NCI-H187 (cell line): ENCODE results near the gene ASB11.

Experiments
- DNase-seq, 2 experiments: peaks; one replicate each; lab custom pipeline; 2025; lab: John Stamatoyannopoulos, UW

The ASB11 gene, protein sequence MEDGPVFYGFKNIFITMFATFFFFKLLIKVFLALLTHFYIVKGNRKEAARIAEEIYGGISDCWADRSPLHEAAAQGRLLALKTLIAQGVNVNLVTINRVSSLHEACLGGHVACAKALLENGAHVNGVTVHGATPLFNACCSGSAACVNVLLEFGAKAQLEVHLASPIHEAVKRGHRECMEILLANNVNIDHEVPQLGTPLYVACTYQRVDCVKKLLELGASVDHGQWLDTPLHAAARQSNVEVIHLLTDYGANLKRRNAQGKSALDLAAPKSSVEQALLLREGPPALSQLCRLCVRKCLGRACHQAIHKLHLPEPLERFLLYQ

GRCh38 chrX:15315509-15315908 is at the start of gene ASB11:
Gene ASB11 (minus strand): TSS chrX:15315640. CDS start chrX:15315605, 35 bp downstream.
- DNase-seq: no peak

GRCh38 chrX:15359701-15360100 is 44.3 kb upstream of the ASB11 start:
- DNase-seq: no peak

DNA sequence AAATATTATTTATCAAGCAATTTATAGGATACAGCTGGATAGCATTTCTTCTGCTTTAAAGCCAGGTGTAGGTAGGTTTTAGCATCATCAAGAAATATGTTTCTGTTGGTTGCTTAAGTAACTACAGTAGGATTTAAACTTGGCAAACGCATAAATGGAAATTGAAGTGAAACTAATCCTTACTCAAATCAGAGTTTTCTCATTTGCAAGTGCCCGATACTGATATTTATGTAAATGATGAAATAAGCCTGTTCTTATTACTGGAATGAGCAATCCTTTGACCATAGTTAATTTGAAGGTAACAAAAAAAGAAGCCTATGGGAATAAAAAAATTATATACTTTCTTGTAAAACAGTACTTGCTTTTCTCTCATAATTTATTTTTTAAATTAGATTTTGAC is 43.1 kb upstream of the ASB11 start:
- no peak for DNase-seq

GRCh38 chrX:15356444-15356843 is 41.0 kb upstream of the ASB11 start:
- no peak for DNase-seq

- no peak for DNase-seq
These were observed 35.0 kb upstream of the ASB11 start for GRCh38 chrX:15350329-15350996.

DNA sequence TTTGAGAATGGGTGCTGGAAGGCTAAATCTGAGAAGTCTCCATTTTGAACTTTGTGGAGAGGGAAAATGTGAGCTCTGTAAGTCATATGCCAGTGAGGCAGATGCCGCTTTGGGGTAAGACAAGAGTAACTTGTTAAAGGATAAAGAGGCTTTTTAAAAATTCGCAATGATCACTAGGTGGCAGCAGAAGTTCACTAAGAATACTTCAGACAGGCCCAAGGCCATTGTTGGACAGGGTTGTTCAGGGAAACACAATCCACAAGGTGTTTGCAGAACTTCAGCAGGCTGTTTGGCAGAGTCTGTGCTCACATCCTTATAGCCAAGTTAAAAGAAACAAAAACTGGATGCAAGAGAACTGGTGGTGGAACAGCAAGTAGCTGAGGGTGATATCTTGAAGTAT is 33.6 kb upstream of the ASB11 start:
- peak; percentile 1 to 4 for DNase-seq

GRCh38 chrX:15345976-15346375 is 30.5 kb upstream of the ASB11 start:
- DNase-seq: no peak

- no peak for DNase-seq
These were observed 28.7 kb upstream of the ASB11 start for GRCh38 chrX:15344106-15344505.

- no peak for DNase-seq
These were observed 27.6 kb upstream of the ASB11 start for GRCh38 chrX:15343075-15343476.

- DNase-seq: no peak
These were observed 25.4 kb upstream of the ASB11 start for GRCh38 chrX:15340867-15341266.

GRCh38 chrX:15336023-15336413 is 20.6 kb upstream of the ASB11 start:
- DNase-seq: no peak

DNA sequence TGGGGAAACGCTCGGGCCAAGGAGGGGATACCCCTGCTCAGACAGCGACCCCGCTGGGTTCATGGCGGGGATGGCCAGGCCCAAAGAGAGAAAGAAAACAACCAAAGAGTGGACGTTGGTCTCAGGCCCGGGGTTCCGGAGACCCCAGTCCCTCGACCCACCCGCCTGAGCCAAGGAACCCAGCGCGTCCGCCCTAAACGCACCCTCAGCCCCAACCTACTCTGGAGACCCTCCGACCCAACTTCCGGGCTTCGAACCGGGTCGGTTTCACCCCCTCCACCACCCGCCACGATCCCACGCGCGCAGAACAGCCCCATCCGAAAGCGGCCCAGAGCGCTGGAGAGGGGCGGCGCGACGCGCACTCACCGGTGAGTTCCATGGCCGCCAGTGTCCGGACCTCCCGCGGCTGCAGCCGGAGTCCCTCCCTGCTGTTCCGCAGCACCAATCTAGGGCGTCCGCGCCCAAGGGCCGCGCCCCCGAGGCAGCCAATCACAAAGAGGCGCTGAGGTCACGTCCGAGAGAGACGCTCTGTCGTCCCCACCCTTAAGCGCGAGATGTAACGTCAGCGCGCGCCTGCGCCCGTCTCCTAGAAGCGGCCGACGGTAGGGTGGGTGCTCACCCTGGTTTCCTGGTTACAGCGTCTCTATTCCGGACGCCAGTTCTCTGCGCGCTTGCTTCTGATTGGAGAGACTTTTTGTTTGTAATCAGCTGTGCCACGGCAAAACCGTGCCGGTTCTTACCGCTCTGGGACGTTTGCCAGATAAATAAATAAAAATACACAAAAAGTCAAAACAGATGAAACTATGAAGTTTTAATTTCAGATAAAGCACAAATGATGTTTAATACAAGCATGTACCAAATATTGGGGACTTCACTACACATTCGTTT is 19.9 kb upstream of the ASB11 start, which contains the start of gene PIGA:
PIGA (minus strand) TSS at position 389 of the 888 bp plus-strand sequence. CDS start 3,593 bp downstream, outside the sequence.
- DNase-seq: peak; percentile 68 to 95

DNA sequence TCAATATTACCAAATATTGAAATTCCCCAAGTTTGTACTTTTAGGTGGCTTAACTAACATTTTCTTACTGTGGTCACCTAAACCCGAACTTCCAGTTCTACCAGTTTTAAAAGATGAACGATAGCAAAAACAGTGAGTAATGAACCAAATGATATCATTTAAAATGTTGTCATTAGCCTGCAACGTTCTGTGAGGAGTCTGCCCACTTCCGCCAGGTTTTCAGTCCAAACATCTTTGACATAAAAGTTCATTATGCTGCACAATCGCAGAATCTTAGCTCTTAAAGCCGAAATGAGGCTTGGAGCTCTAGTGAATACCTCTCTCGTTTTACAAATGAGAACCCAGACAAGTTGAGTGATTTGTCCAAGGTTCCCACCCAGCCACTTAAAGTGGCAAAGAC is 19.1 kb upstream of the ASB11 start:
- DNase-seq: no peak

GRCh38 chrX:15328821-15329220 is 13.4 kb upstream of the ASB11 start:
- DNase-seq: no peak

- no peak for DNase-seq
These were observed 12.7 kb upstream of the ASB11 start for GRCh38 chrX:15328131-15328530.

- DNase-seq: no peak
These were observed 7.0 kb upstream of the ASB11 start for GRCh38 chrX:15322472-15322871.

DNA sequence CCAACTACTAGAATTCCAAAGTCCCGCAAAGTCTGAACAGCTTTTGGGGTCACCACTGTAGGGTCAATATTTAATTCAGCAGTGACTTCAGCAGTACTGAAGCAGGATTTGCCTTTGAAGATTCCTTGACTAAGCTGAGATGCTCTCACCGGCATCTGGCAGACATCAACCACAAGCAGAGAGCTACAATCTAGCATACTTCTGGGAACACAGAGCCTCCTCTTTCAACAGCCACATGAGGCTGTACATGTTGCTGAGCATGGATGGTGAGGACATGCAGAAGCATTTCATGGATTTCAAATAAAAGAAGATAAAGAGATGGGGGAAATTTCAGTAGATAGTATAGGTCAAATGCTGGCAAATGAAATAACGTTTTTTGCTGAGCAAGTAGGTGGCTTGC is 6.6 kb upstream of the ASB11 start:
- no peak for DNase-seq

DNA sequence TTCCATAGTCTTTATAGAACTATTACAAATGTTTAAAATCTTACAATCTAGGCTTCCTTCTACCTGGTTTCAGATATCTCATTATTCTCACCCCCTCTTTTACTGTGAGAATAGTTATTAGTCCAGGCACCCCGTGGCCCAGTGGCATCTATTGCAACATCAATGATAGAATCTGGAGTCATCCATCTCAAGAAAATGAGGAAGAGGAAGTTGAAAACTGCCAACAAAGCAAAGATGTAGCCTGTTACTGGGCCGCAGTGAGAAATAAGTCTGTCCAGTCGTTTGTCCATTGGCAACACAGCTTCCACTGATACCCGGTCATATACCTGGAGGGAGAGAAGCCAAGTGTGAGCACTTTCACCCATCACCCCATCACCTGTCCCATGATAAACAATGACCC is 6.0 kb upstream of the ASB11 start:
- no peak for DNase-seq

DNA sequence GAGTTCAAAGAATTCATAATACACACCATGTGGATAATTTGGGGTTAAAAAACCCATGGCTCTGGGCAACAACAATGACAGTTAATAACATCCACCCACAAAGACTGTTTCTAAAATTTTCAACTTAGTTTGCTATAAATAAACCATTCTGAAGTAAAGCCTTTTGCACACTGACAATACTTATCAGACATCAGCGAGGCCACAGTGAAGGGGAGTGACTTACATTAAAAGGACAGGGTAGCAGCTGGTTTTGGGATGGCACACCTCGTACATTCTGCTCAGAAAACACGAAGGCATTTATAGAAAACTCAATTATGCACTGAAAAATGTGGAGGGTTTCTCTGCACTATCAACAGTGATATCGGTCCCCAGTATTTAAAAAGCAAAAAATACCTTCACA is 4.9 kb upstream of the ASB11 start:
- DNase-seq: no peak

GRCh38 chrX:15319075-15319474 is 3.6 kb upstream of the ASB11 start:
- DNase-seq: no peak

GRCh38 chrX:15314472-15314871 is 968 bp downstream of the ASB11 start:
- DNase-seq: no peak

DNA sequence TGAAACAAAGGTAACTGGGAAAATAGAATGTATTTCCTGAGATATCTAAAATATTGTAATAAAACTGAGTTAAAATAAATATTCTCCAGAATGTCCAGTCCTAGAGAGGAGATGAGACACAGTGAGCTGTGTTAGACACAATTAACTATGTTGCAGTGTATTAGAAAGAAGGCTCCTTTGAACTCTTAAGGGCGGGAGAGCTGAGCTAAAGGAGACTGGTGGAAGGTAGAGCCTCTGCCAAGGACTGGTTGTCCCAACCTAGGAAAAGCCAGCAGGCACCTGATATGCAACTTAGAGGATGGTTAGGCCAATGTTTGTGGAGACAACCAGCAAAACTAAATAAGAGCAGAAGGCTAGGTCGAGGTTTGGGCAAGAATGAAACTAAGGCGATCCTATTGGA is 4.3 kb downstream of the ASB11 start:
- no peak for DNase-seq

DNA sequence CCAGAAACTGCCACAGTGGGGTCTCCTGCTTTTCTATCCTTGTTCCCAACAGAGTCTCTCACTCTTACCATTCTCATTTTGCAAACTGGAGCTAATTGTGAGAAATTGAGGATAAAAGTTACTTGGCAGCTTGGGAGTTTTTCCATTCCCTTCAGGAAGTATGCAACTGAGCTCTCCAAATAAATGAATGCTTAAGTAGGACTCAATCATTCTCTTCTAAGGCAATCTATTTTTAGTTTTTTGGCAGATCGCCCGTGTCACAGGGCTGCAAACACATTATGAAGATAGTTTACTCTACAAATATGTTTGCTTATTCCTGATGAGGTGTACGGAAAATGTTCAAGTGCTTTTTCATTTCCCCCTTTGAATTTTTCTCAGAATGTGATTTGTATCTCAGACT is 5.3 kb downstream of the ASB11 start:
- DNase-seq: no peak
